ENCODE results near the gene AOX1.

DNA sequence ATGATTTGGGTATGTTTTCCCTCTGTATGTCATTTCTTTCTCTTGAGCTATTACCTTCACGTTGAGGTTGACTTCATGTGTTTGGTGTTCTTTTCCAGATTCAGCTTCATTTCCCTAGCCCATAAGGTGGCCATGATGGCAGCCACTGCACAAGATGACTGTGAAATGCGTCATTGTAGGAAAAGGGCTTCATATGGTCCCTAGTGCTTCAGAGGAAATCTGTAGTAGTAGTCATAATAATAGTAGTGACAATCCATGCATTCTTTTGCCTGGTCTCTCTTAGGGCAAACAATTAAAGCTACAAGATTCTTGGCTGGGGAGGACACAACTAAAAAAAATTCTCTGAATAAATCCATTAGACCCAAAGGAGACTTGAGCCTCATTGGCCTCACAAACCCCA lies 28.4 kb downstream of the AOX1 start:
- TF ChIP-seq GATA2 (CRISPR knock-in tag; IDR thresholded peaks at IDR 0.05), result no peak
- no peak for TF ChIP-seq RBM17 (IDR thresholded peaks at IDR 0.05; ENCODE audit: borderline replicate concordance, low read depth, low read length)
- no peak for TF ChIP-seq EZH2 (IDR thresholded peaks at IDR 0.05; ENCODE audit: borderline replicate concordance, low read depth, low read length)

All from K562 (cell line).